Right lobe of liver (tissue), 6 donors: ENCODE data around the gene SYNGR1. TPM values are rescaled to one million over a fixed set of nuclear protein-coding genes. Genes with fewer than 3 reads are reported as not detected.

Source experiments
- ATAC-seq, 4 donors: fragments of 200-7000 bp; cut with Tn5 transposase; one replicate each; pipeline ENCODE4 v1.9.1; 2020; ENCODE audit warnings: mild to moderate bottlenecking in 4 of 4, moderate library complexity in 4 of 4
- DNase-seq, 3 donors: peaks; one replicate each; pipeline ENCODE4 v3.0.0-alpha.2; 2020
- H3K27ac ChIP-seq, 3 donors: fragments of 200-600 bp; one replicate each; pipeline ENCODE4 v1.8.0; 2022
- H3K27me3 ChIP-seq, 2 donors: fragments of 200-600 bp; one replicate each; pipeline ENCODE4 v1.8.0; 2022
- H3K36me3 ChIP-seq, 4 donors: fragments of 200-600 bp; sonication (generic) in 1 of 4; one replicate each; pipeline versions ENCODE4 v1.5.1 to v1.8.0; 2017 to 2022; ENCODE audit warnings: control low read depth in 1 of 4
- H3K4me1 ChIP-seq, 4 donors: fragments of 200-600 bp; sonication (generic) in 1 of 4; one replicate each; pipeline versions ENCODE4 v1.5.1 to v1.8.0; 2017 to 2022; ENCODE audit warnings: control low read depth in 1 of 4
- H3K4me3 ChIP-seq, 3 donors: fragments of 200-600 bp; one replicate each; pipeline ENCODE4 v1.8.0; 2022
- H3K9me3 ChIP-seq, 4 donors: fragments of 200-600 bp; sonication (generic) in 1 of 4; one replicate each; pipeline versions ENCODE4 v1.5.1 to v1.8.0; 2017 to 2022; ENCODE audit warnings: control low read depth in 1 of 4
- POLR2A ChIP-seq: fragments of 450-650 bp; IDR thresholded peaks from one replicate; pipeline ENCODE4 v1.6.1; 2017; ENCODE audit warnings: antibody characterized with exemption, mild to moderate bottlenecking
- WGBS: methylation state at CpG from one replicate; pipeline ENCODE4 v1.1.6; 2018; ENCODE audit warnings: low coverage, low lambda C conversion rate; ENCODE audit not compliant: insufficient coverage; ENCODE audit errors: missing lambda C conversion rate; 5-methylcytosine and 5-hydroxymethylcytosine counted together
- intact Hi-C, 2 donors: fragments of 100-400 bp; cut with DNase I; formaldehyde crosslinking; loops; one replicate each; pipeline versions ENCODE4 v1.11.2 to v1.14.1; 2022
- total RNA-seq, 6 experiments: library from RNA; depleted of rRNA in 2 of 6; stranded (reverse); fragments of >200 nt in 2 of 6; fragmentation: NEBNext Ultra II Directional in 3 of 6; extraction: Animal tissue kit (Norgen Biotek cat#: 25700) in 3 of 6; gene quantifications; one replicate each; pipeline versions ENCODE4 v1.1.0 to v1.2.4, GENCODE V29; 2016 to 2023
- TF ChIP-seq, protein P1 (sequence below), 4 donors: fragments of 200-600 bp in 3 of 4; fragments of 450-650 bp in 1 of 4; IDR thresholded peaks; one replicate each; pipeline versions ENCODE4 v1.5.1 to v1.8.0; 2016 to 2022; ENCODE audit warnings: antibody characterized with exemption in 4 of 4, mild to moderate bottlenecking in 2 of 4
- donor health status: DM: no; HTN: yes; CAD: no.
- donor health status: DM: no; HTN: no; CAD: no.
- donor health status: DM: no; HTN: no; CAD: no.
- donor health status: DM: no; HTN: yes; CAD: no.
- donor health status: DM: no; HTN: yes; CAD: no.

Gene SYNGR1
- total RNA-seq, 6 experiments from 2014 or later, result 0.74 to 3.2 (median 2.2) TPM

DNA sequence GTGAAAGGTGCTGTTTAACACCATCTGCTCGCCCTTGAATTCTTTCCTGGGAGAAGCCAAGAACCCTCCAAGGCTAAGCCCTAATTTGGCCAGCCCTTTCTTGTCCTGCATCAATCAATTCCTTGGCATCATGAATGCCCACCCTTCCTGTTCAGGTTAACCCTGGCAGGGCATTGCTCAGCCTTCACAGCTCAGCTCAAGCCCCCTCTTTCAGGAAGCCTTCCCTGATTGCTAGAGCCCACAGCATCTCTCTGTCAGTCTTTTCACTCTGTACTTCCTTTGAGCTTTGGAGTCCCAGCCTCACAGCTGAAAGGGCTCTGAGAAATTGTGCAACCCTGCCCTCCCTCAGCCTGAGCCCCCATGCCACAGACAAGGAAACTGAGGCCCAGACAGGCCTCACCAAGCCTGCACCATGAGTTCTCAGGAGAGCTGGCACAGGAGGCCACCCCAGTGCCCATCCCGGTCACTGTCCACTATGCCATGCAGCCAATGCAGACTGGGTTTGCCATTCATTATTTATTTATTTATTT, 47.3 kb upstream of the SYNGR1 start:
- Histone ChIP-seq H3K27me3 (no peaks in the 10 kb centered on the region), H3K4me3 (no peak overlapping the region), H3K9me3 (no peaks in the 10 kb centered on the region), H3K27ac (no peak overlapping the region), H3K4me1 (peaks cover 0 to 59% (median 25%) of the 10 kb centered on the region in 4 donors), H3K36me3 (no peaks in the 10 kb centered on the region)
- WGBS, result 38% methylated on average over 1 of the region's 2 CpGs
- DNase-seq (no peak), ATAC-seq (no peak)
- TF ChIP-seq, protein P1, sequence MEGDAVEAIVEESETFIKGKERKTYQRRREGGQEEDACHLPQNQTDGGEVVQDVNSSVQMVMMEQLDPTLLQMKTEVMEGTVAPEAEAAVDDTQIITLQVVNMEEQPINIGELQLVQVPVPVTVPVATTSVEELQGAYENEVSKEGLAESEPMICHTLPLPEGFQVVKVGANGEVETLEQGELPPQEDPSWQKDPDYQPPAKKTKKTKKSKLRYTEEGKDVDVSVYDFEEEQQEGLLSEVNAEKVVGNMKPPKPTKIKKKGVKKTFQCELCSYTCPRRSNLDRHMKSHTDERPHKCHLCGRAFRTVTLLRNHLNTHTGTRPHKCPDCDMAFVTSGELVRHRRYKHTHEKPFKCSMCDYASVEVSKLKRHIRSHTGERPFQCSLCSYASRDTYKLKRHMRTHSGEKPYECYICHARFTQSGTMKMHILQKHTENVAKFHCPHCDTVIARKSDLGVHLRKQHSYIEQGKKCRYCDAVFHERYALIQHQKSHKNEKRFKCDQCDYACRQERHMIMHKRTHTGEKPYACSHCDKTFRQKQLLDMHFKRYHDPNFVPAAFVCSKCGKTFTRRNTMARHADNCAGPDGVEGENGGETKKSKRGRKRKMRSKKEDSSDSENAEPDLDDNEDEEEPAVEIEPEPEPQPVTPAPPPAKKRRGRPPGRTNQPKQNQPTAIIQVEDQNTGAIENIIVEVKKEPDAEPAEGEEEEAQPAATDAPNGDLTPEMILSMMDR (IDR thresholded peaks at IDR 0.05), result no peak
- TF ChIP-seq POLR2A, result no peak
- intact Hi-C loops, result no loop called here

DNA sequence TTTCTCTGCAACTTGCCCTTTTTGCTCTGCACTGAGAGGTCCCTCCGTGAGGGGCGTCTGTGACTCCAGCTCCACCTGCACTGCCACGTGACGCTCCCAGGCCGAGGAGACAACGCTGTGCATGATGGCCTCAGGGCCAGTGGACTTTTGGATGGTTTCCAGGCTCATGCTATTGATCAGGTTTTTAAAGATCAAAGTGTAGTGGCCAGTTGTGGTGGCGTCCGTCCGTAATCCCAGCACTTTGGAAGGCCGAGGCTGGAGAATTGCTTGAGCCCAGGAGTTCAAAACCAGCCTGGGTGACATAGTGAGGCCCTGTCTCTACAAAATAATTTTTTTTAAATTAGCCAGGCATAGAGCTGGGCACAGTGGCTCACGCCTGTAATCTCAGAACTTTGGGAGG, 46.4 kb upstream of the SYNGR1 start:
- H3K9me3 ChIP-seq, result no peaks in the 10 kb centered on the region
- intact Hi-C loops, result no loop called here
- peaks cover 0 to 55% (median 24%) of the 10 kb centered on the region in 4 donors for H3K4me1 ChIP-seq
- TF ChIP-seq, protein P1 (IDR thresholded peaks at IDR 0.05), result no peak
- H3K4me3 ChIP-seq, result no peak overlapping the region
- no peaks in the 10 kb centered on the region for H3K36me3 ChIP-seq
- DNase-seq, result peak; percentile 75 to 91 (median 84)
- ATAC-seq, result peak; percentile 46 to 76 (median 58)
- no peaks in the 10 kb centered on the region for H3K27me3 ChIP-seq
- peak overlapping the region in 2 of 3 donors; percentile 74 to 85 for H3K27ac ChIP-seq
- WGBS, result 27% methylated on average over 6 of the region's 11 CpGs

DNA sequence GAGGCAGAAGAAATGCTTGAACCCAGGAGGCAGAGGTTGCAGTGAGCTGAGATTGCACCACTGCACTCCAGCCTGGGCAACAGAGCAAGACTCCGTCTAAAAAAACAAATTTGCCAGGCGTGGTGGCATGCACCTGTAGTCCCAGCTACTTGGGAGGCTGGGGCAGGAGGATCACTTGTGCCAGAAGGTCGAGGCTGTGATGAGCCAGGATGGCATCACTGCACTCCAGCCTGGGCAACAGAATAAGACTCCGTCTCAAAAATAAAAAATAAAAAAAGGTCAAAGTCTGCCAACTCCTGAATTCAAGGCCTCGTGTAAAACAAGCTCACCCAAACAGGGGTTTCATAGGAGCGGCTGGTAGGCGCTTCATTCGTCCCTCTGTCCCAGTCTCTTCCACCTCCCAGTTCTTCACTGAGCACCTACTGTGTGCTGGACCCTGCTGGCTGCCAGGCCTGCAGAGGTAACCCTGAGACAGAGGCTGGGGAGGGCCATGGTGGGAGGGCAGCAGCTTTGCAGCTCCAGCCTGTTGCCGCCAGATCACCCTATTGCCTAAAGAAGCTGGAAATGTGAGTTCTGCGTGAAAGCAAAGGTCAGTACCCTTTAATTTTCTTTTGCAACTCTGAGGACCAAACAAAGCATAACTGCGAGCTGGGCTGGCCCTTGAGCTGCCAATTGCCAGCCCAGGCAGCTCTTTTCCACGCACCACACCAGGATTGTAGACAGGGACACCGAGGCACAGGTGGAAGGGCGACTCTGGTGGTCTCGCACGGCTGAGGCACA, 45.7 kb upstream of the SYNGR1 start:
- peak overlapping the region in 2 of 3 donors; percentile 74 to 85 for H3K27ac ChIP-seq
- WGBS, result 35% methylated on average over 10 of the region's 16 CpGs
- peak in 2 of 3 donors; percentile 26 to 80 for DNase-seq
- intact Hi-C loops, result no loop called here
- H3K4me3 ChIP-seq, result no peak overlapping the region
- no peaks in the 10 kb centered on the region for H3K36me3 ChIP-seq
- H3K4me1 ChIP-seq, result peaks cover 0 to 51% (median 23%) of the 10 kb centered on the region in 4 donors
- no peaks in the 10 kb centered on the region for H3K9me3 ChIP-seq
- TF ChIP-seq, protein P1 (IDR thresholded peaks at IDR 0.05), result no peak
- TF ChIP-seq POLR2A, result no peak
- H3K27me3 ChIP-seq, result no peaks in the 10 kb centered on the region
- peak; percentile 54 to 71 (median 68) for ATAC-seq

DNA sequence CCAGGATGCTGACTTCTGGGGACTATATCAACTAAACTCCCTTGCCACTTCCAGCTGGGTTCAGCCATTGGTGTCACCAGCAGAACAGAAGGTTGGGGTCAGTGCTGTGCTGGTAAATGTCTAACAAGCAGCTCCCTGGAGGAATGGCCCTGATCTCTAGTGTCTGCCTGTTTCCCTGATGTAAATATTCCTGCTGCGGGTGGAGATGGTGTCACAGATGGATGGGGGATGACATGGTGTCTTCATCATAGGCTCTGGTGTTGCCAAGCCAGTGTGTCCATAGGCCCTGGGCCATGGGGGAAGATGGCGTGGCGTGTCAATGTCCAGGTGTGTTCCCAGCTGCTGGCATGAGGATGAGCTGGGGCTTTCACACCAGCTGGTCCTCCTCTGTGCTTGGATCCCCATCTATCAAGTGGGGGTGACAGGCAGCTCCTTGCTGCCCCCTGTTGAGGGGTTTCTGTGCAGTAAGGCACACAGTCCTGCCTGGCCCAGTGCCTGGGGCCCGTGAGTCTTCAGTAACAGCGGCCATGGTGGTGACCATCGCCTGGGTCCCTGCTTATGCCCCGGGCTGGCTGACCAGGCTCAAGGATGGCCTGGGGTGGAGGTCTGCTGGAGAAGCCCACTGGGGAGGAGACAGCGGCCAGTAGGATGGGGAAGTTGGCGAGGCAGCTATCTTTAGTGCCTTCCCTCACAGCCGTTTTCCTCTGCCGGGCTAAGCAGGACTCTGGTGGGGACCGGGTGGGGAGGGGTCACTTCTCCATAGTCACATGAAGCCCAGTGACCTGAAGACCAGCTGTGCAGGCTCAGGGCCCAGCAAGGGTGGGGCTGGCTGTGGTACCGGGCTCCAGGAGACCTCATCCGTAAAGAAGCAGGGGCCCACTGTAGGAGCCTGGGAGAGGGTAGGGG, 43.1 kb upstream of the SYNGR1 start:
- intact Hi-C loops, result no loop called here
- no peak overlapping the region for H3K27ac ChIP-seq
- DNase-seq (peak in 1 of 3 donors; percentile 47), ATAC-seq (peak in 1 of 4 donors; percentile 9)
- H3K36me3 ChIP-seq, result peaks cover 0 to 3% (median 1%) of the 10 kb centered on the region in 4 donors
- 75% methylated on average over 2 of the region's 14 CpGs for WGBS
- no peaks in the 10 kb centered on the region for H3K27me3 ChIP-seq
- H3K4me1 ChIP-seq, result peaks cover 0 to 29% (median 15%) of the 10 kb centered on the region in 4 donors
- TF ChIP-seq, protein P1 (IDR thresholded peaks at IDR 0.05), result peak; percentile 28 to 39 (median 30)
- no peak for TF ChIP-seq POLR2A
- no peak overlapping the region for H3K4me3 ChIP-seq
- H3K9me3 ChIP-seq, result no peaks in the 10 kb centered on the region
